Cardiac muscle cell (in vitro differentiated cells and primary cell): ENCODE measurements around the gene DACT1. TPM values are rescaled to one million over a fixed set of nuclear protein-coding genes. Genes with fewer than 3 reads are reported as not detected.
"Not testable (repeated sequence)": the region's sequence is repeated elsewhere in the genome, so short reads cannot be mapped to it uniquely, and the experiment has no call there.

ENCODE experiments used
- DNase-seq, 2 donors: peaks; one replicate each; pipeline versions ENCODE4 v3.0.0 to v3.0.0-alpha.2; 2010 to 2017; ENCODE audit warnings: low read depth in 1 of 2, low spot score in 1 of 2
- H3K27ac ChIP-seq: fragments of 200-600 bp; sonication (generic); 2 replicates; pipeline ENCODE4 v1.5.1; 2016
- H3K27me3 ChIP-seq: fragments of 200-600 bp; sonication (generic); 2 replicates; pipeline ENCODE4 v1.6.0; 2016; ENCODE audit warnings: control low read depth
- H3K36me3 ChIP-seq: fragments of 200-600 bp; sonication (generic); 2 replicates; pipeline ENCODE4 v1.5.1; 2016; ENCODE audit warnings: control low read depth
- H3K4me1 ChIP-seq: fragments of 200-600 bp; sonication (generic); 2 replicates; pipeline ENCODE4 v1.8.1; 2017; ENCODE audit warnings: low read depth, mild to moderate bottlenecking, mixed run types
- H3K4me3 ChIP-seq: fragments of 200-600 bp; sonication (generic); 2 replicates; pipeline ENCODE4 v1.5.1; 2016; ENCODE audit warnings: mild to moderate bottlenecking
- H3K9me3 ChIP-seq: fragments of 200-600 bp; sonication (generic); 2 replicates; pipeline ENCODE4 v1.5.1; 2017; ENCODE audit warnings: low read depth, mild to moderate bottlenecking, control low read depth
- CTCF ChIP-seq: IDR thresholded peaks from 2 replicates; pipeline ENCODE4 v1.5.1; 2012; ENCODE audit warnings: low read depth, mild to moderate bottlenecking, low read length
- polyA plus RNA-seq: library from polyadenylated mRNA; unstranded; fragments of >200 nt; fragmentation: Nextera tagmentation; extraction: Ambion mirVana; gene quantifications from 2 replicates; pipeline ENCODE4 v1.2.1, GENCODE V29; 2016
- total RNA-seq: library from RNA; depleted of rRNA; stranded (reverse); fragments of >200 nt; gene quantifications from 2 replicates; pipeline ENCODE4 v1.2.3, GENCODE V29; 2016

The DACT1 gene
- 259 and 324 TPM in 2 replicates for total RNA-seq
- 197 and 291 TPM in 2 replicates for polyA plus RNA-seq

GRCh38 chr14:58637391-58638230, at the start of gene DACT1:
TSS of gene DACT1 (plus strand) at chr14:58637962. CDS start at chr14:58638203, 241 bp downstream.
- H3K27me3 ChIP-seq, result no peaks in the 10 kb centered on the region
- H3K4me3 ChIP-seq, result peak within 1 kb of the TSS; percentile 86
- H3K27ac ChIP-seq, result peak within 1 kb of the TSS; percentile 98
- H3K9me3 ChIP-seq, result no peaks in the 10 kb centered on the region
- H3K36me3 ChIP-seq, result peaks cover 12% of the 10 kb centered on the region
- TF ChIP-seq CTCF, result no peak
- DNase-seq, result peak; percentile 86 to 96
- peaks cover 56% of the 10 kb centered on the region for H3K4me1 ChIP-seq

GRCh38 chr14:58588321-58588720, 49.4 kb upstream of the DACT1 start:
- DNase-seq, H3K27me3 ChIP-seq, H3K4me1 ChIP-seq: not testable (repeated sequence)

GRCh38 chr14:58593977-58594376, 43.8 kb upstream of the DACT1 start:
- no peak for TF ChIP-seq CTCF
- no peak overlapping the region for H3K27ac ChIP-seq
- H3K36me3 ChIP-seq, result no peaks in the 10 kb centered on the region
- no peak overlapping the region for H3K4me3 ChIP-seq
- peaks cover 10% of the 10 kb centered on the region for H3K4me1 ChIP-seq
- no peaks in the 10 kb centered on the region for H3K9me3 ChIP-seq
- DNase-seq, result no peak
- H3K27me3 ChIP-seq, result no peaks in the 10 kb centered on the region

More at GRCh38 chr14:58588321-58588720, 49.4 kb upstream of the DACT1 start:
- not testable (repeated sequence) for H3K9me3 ChIP-seq, H3K4me3 ChIP-seq, H3K27ac ChIP-seq, H3K36me3 ChIP-seq

- H3K27me3 ChIP-seq, result no peaks in the 10 kb centered on the region
- peaks cover 10% of the 10 kb centered on the region for H3K4me1 ChIP-seq
- no peak for DNase-seq
- H3K9me3 ChIP-seq, result no peaks in the 10 kb centered on the region
- H3K27ac ChIP-seq, result no peak overlapping the region
- H3K36me3 ChIP-seq, result no peaks in the 10 kb centered on the region
- no peak overlapping the region for H3K4me3 ChIP-seq
- TF ChIP-seq CTCF, result no peak
Observed at GRCh38 chr14:58597041-58597440, 40.7 kb upstream of the DACT1 start.

- Histone ChIP-seq H3K27me3 (no peaks in the 10 kb centered on the region), H3K4me1 (peaks cover 10% of the 10 kb centered on the region), H3K9me3 (no peaks in the 10 kb centered on the region), H3K36me3 (no peaks in the 10 kb centered on the region), H3K4me3 (no peak overlapping the region), H3K27ac (no peak overlapping the region)
- no peak for DNase-seq
- no peak for TF ChIP-seq CTCF
Observed at GRCh38 chr14:58598028-58598803, 39.5 kb upstream of the DACT1 start.
